Activated naive CD8-positive, alpha-beta T cell treated with anti-CD3 and anti-CD28 coated beads, Interleukin-2, amount 50 U/mL, for 24 hours (primary cell): Measurements from ENCODE around the gene CDKAL1.
"Not testable (repeated sequence)": the region's sequence is repeated elsewhere in the genome, so short reads cannot be mapped to it uniquely, and the experiment has no call there.

ENCODE experiments used
- ATAC-seq: fragments of 150-1000 bp; cut with Tn5 transposase; one replicate; pipeline ENCODE4 v1.10.0; 2021
- DNase-seq: peaks from one replicate; pipeline ENCODE4 v3.0.0; 2021
- H3K27ac Mint-ChIP-seq: one replicate; pipeline ENCODE4 v1.8.0; 2021; ENCODE audit warnings: mild to moderate bottlenecking, mixed read lengths
- H3K27me3 Mint-ChIP-seq: one replicate; pipeline ENCODE4 v1.8.0; 2021; ENCODE audit warnings: mixed read lengths
- H3K36me3 Mint-ChIP-seq: one replicate; pipeline ENCODE4 v1.8.0; 2021; ENCODE audit warnings: low read depth, mixed read lengths
- H3K4me1 Mint-ChIP-seq: one replicate; pipeline ENCODE4 v1.8.0; 2021; ENCODE audit warnings: mixed read lengths
- H3K4me3 Mint-ChIP-seq: one replicate; pipeline ENCODE4 v1.8.0; 2021; ENCODE audit warnings: mild to moderate bottlenecking, moderate library complexity, mixed read lengths
- H3K9me3 Mint-ChIP-seq: one replicate; pipeline ENCODE4 v1.8.0; 2021; ENCODE audit warnings: mixed read lengths

The CDKAL1 gene

GRCh38 chr6:21084656-21085055 lies 550.4 kb downstream of the CDKAL1 start:
- Mint-ChIP-seq H3K27me3 (no peaks in the 10 kb centered on the region), H3K36me3 (peaks cover 25% of the 10 kb centered on the region), H3K27ac (no peak overlapping the region), H3K4me3 (no peak overlapping the region), H3K9me3 (no peaks in the 10 kb centered on the region), H3K4me1 (no peaks in the 10 kb centered on the region)
- ATAC-seq: no peak
- no peak for DNase-seq

GRCh38 chr6:21085211-21085610 lies 551.0 kb downstream of the CDKAL1 start:
- no peaks in the 10 kb centered on the region for H3K27me3 Mint-ChIP-seq
- H3K27ac Mint-ChIP-seq: no peak overlapping the region
- ATAC-seq: no peak
- no peaks in the 10 kb centered on the region for H3K9me3 Mint-ChIP-seq
- no peaks in the 10 kb centered on the region for H3K4me1 Mint-ChIP-seq
- no peak for DNase-seq
- peaks cover 20% of the 10 kb centered on the region for H3K36me3 Mint-ChIP-seq
- no peak overlapping the region for H3K4me3 Mint-ChIP-seq

GRCh38 chr6:21085643-21086042 lies 551.4 kb downstream of the CDKAL1 start:
- no peaks in the 10 kb centered on the region for H3K27me3 Mint-ChIP-seq
- H3K27ac Mint-ChIP-seq: no peak overlapping the region
- ATAC-seq (no peak), DNase-seq (no peak)
- no peaks in the 10 kb centered on the region for H3K4me1 Mint-ChIP-seq
- no peaks in the 10 kb centered on the region for H3K9me3 Mint-ChIP-seq
- no peak overlapping the region for H3K4me3 Mint-ChIP-seq
- H3K36me3 Mint-ChIP-seq: peaks cover 19% of the 10 kb centered on the region

GRCh38 chr6:21087188-21087587 lies 552.9 kb downstream of the CDKAL1 start:
- H3K27ac Mint-ChIP-seq: no peak overlapping the region
- ATAC-seq: no peak
- H3K36me3 Mint-ChIP-seq: peaks cover 21% of the 10 kb centered on the region
- no peaks in the 10 kb centered on the region for H3K4me1 Mint-ChIP-seq
- H3K4me3 Mint-ChIP-seq: no peak overlapping the region
- H3K9me3 Mint-ChIP-seq: no peaks in the 10 kb centered on the region
- no peaks in the 10 kb centered on the region for H3K27me3 Mint-ChIP-seq
- no peak for DNase-seq

GRCh38 chr6:21091411-21091810 lies 557.2 kb downstream of the CDKAL1 start:
- ATAC-seq (no peak), DNase-seq (no peak)
- H3K9me3 Mint-ChIP-seq: no peaks in the 10 kb centered on the region
- H3K27me3 Mint-ChIP-seq: no peaks in the 10 kb centered on the region
- no peak overlapping the region for H3K4me3 Mint-ChIP-seq
- H3K27ac Mint-ChIP-seq: no peak overlapping the region
- H3K4me1 Mint-ChIP-seq: no peaks in the 10 kb centered on the region
- peaks cover 30% of the 10 kb centered on the region for H3K36me3 Mint-ChIP-seq

- ATAC-seq, H3K27me3 Mint-ChIP-seq, H3K4me1 Mint-ChIP-seq, H3K9me3 Mint-ChIP-seq, DNase-seq, H3K4me3 Mint-ChIP-seq, H3K27ac Mint-ChIP-seq: not testable (repeated sequence)
- H3K36me3 Mint-ChIP-seq: peaks cover 23% of the 10 kb centered on the region
Measured at GRCh38 chr6:21092231-21092772, 558.0 kb downstream of the CDKAL1 start.

GRCh38 chr6:21095462-21095861 lies 561.2 kb downstream of the CDKAL1 start:
- DNase-seq (no peak), ATAC-seq (no peak)
- H3K9me3 Mint-ChIP-seq: no peaks in the 10 kb centered on the region
- peaks cover 20% of the 10 kb centered on the region for H3K4me1 Mint-ChIP-seq
- H3K27ac Mint-ChIP-seq: no peak overlapping the region
- peaks cover 24% of the 10 kb centered on the region for H3K36me3 Mint-ChIP-seq
- no peak overlapping the region for H3K4me3 Mint-ChIP-seq
- H3K27me3 Mint-ChIP-seq: no peaks in the 10 kb centered on the region

- Mint-ChIP-seq H3K36me3 (peaks cover 18% of the 10 kb centered on the region), H3K4me3 (no peak overlapping the region), H3K27me3 (no peaks in the 10 kb centered on the region), H3K27ac (no peak overlapping the region), H3K9me3 (no peaks in the 10 kb centered on the region), H3K4me1 (peaks cover 34% of the 10 kb centered on the region)
- ATAC-seq: no peak
- no peak for DNase-seq
Measured at GRCh38 chr6:21098134-21098533, 563.9 kb downstream of the CDKAL1 start.

- peaks cover 15% of the 10 kb centered on the region for H3K36me3 Mint-ChIP-seq
- no peaks in the 10 kb centered on the region for H3K9me3 Mint-ChIP-seq
- H3K4me1 Mint-ChIP-seq: peaks cover 34% of the 10 kb centered on the region
- ATAC-seq: no peak
- no peaks in the 10 kb centered on the region for H3K27me3 Mint-ChIP-seq
- no peak for DNase-seq
- no peak overlapping the region for H3K4me3 Mint-ChIP-seq
- no peak overlapping the region for H3K27ac Mint-ChIP-seq
Measured at GRCh38 chr6:21098744-21099143, 564.5 kb downstream of the CDKAL1 start.

- Mint-ChIP-seq H3K27me3 (no peaks in the 10 kb centered on the region), H3K27ac (no peak overlapping the region), H3K4me3 (no peak overlapping the region), H3K4me1 (peaks cover 34% of the 10 kb centered on the region), H3K9me3 (no peaks in the 10 kb centered on the region), H3K36me3 (peaks cover 10% of the 10 kb centered on the region)
- DNase-seq (no peak), ATAC-seq (no peak)
Measured at GRCh38 chr6:21099338-21100314, 565.4 kb downstream of the CDKAL1 start.

- DNase-seq (no peak), ATAC-seq (no peak)
- peaks cover 7% of the 10 kb centered on the region for H3K36me3 Mint-ChIP-seq
- no peak overlapping the region for H3K27ac Mint-ChIP-seq
- no peak overlapping the region for H3K4me3 Mint-ChIP-seq
- peaks cover 34% of the 10 kb centered on the region for H3K4me1 Mint-ChIP-seq
- H3K9me3 Mint-ChIP-seq: no peaks in the 10 kb centered on the region
- no peaks in the 10 kb centered on the region for H3K27me3 Mint-ChIP-seq
Measured at GRCh38 chr6:21100991-21101390, 566.7 kb downstream of the CDKAL1 start.

GRCh38 chr6:21101694-21102093 lies 567.4 kb downstream of the CDKAL1 start:
- H3K36me3 Mint-ChIP-seq: peaks cover 7% of the 10 kb centered on the region
- no peaks in the 10 kb centered on the region for H3K27me3 Mint-ChIP-seq
- no peaks in the 10 kb centered on the region for H3K9me3 Mint-ChIP-seq
- DNase-seq (no peak), ATAC-seq (no peak)
- H3K27ac Mint-ChIP-seq: no peak overlapping the region
- H3K4me1 Mint-ChIP-seq: peaks cover 34% of the 10 kb centered on the region
- no peak overlapping the region for H3K4me3 Mint-ChIP-seq

- no peak for DNase-seq
- Mint-ChIP-seq H3K27me3 (no peaks in the 10 kb centered on the region), H3K27ac (no peak overlapping the region), H3K4me1 (peaks cover 34% of the 10 kb centered on the region), H3K36me3 (peaks cover 7% of the 10 kb centered on the region), H3K9me3 (no peaks in the 10 kb centered on the region), H3K4me3 (no peak overlapping the region)
- no peak for ATAC-seq
Measured at GRCh38 chr6:21102201-21102600, 567.9 kb downstream of the CDKAL1 start.

GRCh38 chr6:21102624-21103023 lies 568.4 kb downstream of the CDKAL1 start:
- ATAC-seq: no peak
- Mint-ChIP-seq H3K27ac (no peak overlapping the region), H3K9me3 (no peaks in the 10 kb centered on the region), H3K27me3 (no peaks in the 10 kb centered on the region), H3K4me1 (peaks cover 34% of the 10 kb centered on the region), H3K36me3 (peaks cover 7% of the 10 kb centered on the region), H3K4me3 (no peak overlapping the region)
- no peak for DNase-seq

- Mint-ChIP-seq H3K4me3 (no peak overlapping the region), H3K27me3 (no peaks in the 10 kb centered on the region), H3K9me3 (no peaks in the 10 kb centered on the region), H3K27ac (no peak overlapping the region), H3K36me3 (peaks cover 5% of the 10 kb centered on the region), H3K4me1 (peaks cover 26% of the 10 kb centered on the region)
- no peak for DNase-seq
- no peak for ATAC-seq
Measured at GRCh38 chr6:21103626-21104224, 569.5 kb downstream of the CDKAL1 start.
